Activated CD4-positive, CD25-positive, alpha-beta regulatory T cell (primary cell): Measurements from ENCODE around the gene CHMP4B.

Source experiments
- DNase-seq, 4 experiments: peaks; one replicate each; lab custom pipeline; 2025; lab: John Stamatoyannopoulos, UW

CHMP4B gene

GRCh38 chr20:33897313-33897912 lies 86.3 kb downstream of the CHMP4B start:
- no peak for DNase-seq

GRCh38 chr20:33899106-33899505 lies 88.0 kb downstream of the CHMP4B start:
- DNase-seq, result no peak

GRCh38 chr20:33900521-33901131 lies 89.5 kb downstream of the CHMP4B start:
- DNase-seq, result no peak

DNA sequence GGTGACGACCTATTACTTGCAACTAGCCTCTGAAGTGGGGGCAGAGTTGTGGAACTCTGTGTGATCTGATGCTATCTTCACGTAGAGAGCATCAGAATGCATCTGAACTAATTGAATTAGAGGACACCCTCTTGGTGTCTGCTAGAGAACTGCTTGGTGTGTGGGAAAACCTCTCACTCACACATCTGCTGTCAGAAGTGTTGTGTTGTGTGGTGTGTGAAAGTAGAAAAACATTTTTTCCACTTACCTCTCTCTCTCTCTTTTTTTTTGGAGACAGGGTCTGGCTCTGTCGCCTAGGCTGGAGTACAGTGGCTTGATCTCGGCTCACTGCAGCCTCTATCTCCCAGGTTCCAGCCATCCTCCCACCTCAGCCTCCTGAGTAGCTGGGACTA lies 90.0 kb downstream of the CHMP4B start:
- no peak for DNase-seq

- DNase-seq, result no peak
Measured at GRCh38 chr20:33902011-33902410, 90.9 kb downstream of the CHMP4B start.
